Activated T-helper 1 cell treated with anti-CD3 and anti-CD28 coated beads, Interleukin-2, amount 50 U/mL, for 16 hours (primary cell): ENCODE measurements around the gene ELOA.
A peak's percentile ranks its signal among the peaks of the same experiment; 100 is the strongest.

Experiments
- DNase-seq, 2 donors: peaks; one replicate each; pipeline ENCODE4 v3.0.0-alpha.2; 2020; ENCODE audit warnings: low read depth in 1 of 2, low spot score in 1 of 2

Gene ELOA

DNA sequence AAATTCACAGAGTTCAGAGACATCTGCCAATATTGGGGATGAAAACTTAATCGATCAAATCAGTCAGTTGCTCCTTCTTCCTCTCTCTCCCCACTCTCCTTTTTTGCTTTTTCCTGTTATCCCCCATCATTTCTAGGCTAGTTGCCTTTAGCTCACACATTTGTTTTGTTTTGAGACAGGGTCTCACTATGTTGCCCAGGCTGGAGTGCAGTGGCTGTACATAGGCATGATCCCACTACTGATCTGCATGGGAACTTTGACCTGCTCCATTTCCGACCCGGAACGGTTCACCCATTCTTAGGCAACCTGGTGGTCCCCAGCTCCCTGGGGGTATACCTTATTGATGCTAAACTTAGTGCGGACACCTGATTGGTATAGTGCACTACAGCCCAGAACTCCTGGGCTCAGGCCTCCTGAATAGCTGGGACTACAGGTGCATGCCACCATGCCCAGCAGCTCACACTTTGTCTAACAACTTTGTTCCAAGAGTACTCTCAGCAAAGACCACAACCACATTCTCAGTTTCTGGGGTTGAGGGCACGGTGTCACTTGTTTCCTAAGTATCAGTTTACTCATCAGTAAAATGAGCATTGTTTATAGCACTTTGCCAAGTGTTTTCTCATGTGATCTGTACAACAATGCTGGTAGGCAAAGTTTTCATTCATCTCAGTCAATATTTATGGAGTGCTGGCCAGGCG is 6.7 kb upstream of the ELOA start:
- DNase-seq, result no peak

DNA sequence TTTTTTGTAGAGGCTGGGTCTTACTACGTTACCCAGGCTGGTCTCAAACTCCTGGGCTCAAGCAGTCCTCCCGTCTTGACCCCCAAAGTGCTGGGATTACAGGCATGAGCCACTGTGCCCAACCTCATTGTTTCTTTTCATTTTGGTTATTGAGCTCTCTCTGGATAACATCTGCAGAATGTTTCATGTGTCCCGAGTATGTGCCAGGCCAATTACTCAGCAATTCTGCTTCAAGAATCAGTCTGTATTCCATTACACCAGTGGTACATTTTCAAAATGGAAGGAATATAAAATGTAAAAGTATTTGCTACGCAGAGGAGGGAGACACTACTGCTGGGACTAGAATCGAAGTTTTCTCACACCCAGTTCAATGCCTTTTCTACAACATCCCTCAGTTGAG is 1.7 kb upstream of the ELOA start:
- DNase-seq, result no peak

DNA sequence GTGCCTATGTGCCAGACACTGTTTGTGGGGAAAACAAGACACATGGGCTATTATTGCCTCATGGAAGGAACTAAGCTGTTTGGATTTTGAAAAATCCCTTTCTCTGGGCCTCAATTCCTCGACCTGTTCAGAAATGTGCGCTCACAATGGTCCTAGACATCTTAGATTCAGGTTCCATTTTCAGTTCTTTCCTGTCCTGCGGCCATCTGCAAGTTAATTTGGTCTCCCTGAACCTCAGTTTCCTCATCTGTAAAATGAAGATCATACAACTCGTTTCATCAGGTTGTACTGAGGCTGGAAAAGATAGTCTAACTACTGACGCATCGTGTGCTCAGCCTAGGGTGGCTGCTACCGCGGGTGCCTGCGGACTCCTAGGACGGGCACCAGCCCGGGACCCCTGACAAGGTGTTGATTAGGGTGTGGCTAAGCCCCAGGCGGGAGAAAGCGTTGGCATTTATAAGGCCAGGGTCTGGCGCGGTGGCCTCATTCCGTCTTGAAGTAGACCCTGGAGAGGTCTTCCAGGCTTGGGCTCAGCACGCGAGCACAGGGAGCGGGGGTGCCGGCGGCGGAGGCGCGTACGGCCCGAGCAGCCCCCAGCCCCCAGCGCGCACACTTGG is 493 bp upstream of the ELOA start:
- DNase-seq, result no peak

DNA sequence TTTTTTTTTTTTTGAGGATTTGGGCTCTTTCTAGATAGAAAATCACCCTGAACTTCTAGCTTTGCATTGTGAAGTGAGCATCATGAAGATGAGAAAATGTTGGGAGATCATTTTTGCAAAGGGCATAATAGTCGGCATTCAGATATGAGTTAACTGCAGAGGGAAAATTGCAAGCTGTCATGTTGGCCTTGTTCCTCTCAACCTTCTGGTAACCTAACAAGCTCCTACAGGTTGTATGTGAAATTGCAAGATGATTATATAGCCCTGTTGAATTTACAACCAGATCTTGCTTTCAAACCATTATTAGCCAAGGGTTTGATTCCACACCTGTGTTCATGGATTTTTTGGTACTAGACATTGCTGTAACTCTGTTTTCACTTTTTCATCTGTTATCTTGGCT is 2.2 kb downstream of the ELOA start:
- DNase-seq, result no peak

DNA sequence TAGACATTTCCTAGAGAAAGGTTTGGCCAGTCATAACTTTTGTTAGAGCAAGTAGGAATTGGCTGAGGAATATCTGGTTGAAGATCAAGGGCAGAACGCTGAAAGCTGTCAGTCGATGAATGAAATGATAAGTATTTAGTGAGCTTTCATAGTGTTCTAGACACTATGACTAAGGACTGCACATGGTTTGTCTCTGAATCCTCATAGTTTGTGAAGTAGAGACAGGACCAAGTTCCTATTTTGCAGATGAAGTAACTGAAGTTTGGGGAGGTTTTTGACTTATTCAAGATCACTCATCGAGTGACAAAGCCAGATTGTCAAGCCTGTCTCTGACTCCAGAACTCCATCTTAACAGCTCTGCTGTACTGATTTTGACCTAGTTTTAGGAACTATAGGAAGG is 4.7 kb downstream of the ELOA start:
- no peak for DNase-seq

DNA sequence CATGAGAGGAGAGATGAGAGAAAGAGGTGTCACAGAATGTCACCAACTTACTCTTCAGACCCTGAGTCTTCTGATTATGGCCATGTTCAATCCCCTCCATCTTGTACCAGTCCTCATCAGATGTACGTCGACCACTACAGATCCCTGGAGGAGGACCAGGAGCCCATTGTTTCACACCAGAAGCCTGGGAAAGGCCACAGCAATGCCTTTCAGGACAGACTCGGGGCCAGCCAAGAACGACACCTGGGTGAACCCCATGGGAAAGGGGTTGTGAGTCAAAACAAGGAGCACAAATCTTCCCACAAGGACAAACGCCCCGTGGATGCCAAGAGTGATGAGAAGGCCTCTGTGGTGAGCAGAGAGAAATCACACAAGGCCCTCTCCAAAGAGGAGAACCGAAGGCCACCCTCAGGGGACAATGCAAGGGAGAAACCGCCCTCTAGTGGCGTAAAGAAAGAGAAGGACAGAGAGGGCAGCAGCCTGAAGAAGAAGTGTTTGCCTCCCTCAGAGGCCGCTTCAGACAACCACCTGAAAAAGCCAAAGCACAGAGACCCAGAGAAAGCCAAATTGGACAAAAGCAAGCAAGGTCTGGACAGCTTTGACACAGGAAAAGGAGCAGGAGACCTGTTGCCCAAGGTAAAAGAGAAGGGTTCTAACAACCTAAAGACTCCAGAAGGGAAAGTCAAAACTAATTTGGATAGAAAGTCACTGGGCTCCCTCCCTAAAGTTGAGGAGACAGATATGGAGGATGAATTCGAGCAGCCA is 8.0 kb downstream of the ELOA start:
- DNase-seq, result no peak

DNA sequence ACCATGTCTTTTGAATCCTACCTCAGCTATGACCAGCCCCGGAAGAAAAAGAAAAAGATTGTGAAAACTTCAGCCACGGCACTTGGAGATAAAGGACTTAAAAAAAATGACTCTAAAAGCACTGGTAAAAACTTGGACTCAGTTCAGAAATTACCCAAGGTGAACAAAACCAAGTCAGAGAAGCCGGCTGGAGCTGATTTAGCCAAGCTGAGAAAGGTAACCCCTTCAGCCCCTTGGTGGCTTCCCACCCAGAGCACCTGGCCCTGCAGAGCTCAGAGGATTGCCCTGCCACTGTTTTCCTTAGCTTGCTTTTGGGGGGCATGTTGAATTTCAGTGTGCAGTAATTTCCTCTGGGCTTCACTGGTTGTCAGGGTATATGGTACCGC is 8.5 kb downstream of the ELOA start:
- DNase-seq, result no peak

DNA sequence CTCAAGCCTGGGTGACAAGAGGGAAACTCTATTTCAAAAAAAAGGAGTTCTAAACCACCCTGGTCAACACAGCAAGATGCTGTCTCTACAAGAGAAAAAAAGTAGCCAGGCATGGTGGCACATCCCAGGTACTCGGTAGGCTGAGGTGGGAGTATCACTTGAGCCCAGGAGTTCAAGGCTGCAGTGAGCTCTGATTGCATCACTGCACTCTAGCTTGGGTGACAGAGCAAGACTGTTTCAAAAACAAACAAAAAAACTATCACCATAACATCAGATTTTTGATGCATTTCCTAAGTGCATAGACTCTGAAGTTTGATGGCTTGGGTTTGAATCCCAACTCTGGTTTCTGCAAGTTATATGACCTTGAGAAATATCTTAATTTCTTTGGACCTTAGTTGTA is 9.6 kb downstream of the ELOA start:
- no peak for DNase-seq

DNA sequence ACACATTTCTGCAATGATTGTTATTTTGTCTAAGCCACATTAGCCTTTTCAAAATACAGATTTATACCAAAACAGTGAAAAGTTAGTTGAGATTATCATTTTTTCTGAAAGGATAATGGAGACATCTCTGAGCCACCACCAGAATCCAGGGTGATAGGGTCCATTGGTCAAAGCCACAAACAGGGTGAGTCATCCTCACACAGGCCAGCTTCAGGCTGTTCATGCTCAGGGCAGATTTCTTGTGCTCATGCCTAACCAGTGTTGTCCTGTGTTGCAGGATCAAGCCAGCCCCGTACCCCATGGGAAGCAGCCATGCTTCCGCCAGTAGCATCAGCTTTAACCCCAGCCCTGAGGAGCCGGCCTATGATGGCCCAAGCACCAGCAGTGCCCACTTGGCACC is 13.4 kb downstream of the ELOA start:
- DNase-seq, result no peak

DNA sequence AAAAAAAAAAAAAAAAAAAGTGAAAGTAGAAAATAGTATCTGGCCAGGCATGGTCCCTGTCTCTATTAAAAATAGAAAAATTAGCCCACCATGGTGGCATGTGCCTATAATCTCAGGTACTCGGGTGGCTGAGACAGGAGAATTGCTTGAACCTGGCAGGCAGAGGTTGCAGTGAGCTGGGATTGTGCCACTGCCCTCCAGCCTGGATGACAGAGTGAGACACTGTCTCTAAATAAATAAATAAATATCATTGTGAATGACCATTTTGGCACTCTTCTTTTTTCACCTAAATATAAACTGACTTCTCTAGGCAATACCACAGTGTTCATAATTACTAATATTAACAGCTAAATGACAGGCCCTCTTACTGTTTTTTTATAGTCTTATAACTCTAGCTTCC is 14.5 kb downstream of the ELOA start:
- no peak for DNase-seq

DNA sequence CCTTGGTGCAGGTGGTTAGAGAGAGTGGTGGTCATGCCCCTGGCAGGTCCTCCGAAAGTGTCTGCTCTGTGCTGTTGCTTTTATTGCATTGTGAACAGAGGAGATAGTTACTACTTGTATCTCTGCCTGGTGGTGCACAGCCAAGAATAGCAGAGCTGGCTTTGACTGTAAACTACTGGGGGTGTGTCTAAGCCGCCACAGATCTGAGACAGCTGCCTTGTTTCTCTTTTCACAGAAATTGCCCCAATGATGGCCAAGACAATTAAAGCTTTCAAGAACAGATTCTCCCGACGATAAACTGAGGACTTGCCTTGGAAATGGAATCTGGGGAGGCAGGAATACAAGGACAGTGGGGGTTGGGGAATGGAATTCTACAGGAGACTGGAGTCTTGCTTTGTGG is 16.0 kb downstream of the ELOA start:
- DNase-seq, result no peak

DNA sequence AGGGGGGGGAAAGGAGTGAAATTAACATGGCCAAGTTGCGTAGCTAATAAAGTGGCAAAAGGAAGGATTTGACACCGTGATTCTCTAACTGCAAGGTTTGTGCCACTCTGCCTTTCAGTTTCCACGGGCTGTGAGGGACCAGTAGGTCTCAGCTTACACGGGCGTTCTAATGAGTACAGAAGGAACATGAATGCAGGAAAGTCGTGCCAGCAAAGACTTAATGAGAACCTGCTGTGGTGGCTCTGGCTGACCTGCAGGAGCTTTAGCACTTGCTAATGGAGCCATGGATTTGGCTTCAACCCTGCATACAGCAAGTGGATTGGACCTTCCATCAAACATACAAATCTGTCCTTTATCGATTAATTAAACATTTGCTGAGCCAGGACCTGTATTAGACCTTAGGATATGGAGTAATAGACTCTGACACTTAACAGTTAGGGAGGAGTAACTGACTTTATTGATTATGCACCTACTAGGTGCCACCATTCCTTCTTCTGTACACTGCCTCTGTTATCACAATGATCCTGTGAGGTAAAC is 19.8 kb downstream of the ELOA start:
- DNase-seq, result no peak

DNA sequence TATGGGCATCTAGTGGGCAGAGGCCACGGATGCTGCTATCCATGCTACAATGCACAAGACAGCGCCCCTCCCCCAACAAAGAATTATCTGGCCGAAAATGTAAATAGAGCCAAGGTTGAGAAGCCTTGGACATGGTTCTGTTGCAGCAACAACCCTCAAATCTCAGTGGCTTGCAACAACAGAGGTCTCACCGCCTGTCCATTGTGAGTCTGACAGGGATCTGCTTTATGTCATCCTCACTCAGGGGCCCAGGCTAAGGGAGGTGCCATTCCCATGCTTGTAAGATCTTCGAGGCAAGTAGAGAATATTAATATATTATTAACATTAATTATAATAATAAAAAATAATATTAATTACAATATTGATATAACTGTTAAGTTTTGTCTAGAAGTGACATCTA is 25.5 kb downstream of the ELOA start:
- no peak for DNase-seq

DNA sequence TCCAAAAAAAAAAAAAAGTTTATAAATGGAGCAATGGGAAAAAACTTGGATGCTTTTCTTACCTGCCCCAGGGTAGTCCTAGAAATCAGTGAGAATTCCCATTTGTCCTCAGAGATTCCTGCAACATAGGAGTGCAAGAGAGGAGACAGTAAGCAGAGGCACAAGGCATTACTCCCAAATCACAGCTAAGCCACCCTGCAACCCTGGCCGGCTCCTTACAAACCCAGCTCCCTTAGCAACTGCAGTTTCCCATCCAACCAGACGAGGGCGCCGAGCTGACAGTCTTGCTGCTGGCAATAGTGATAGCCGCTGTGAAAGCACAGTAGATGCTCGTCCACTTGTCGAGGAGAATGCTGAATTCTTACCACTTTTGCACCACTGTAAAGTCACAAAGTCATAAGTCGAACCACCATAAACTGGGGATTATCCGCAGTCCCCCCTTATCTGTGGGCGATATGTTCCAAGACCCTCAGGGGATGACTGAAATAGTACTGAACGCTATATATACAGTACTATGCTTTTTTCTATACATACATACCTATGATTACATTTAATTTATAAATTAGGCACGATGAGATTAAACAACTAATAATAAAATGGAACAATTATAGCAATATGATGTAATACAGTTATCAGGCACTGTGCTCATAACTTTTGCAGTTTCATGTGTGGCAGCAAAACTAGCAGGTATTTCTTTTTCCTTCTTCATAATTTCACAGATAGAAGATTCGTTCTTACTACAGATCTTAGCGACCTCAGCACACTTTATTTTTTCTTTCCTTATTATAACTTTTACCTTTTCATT is 29.0 kb downstream of the ELOA start:
- DNase-seq, result peak; percentile 68 to 80

DNA sequence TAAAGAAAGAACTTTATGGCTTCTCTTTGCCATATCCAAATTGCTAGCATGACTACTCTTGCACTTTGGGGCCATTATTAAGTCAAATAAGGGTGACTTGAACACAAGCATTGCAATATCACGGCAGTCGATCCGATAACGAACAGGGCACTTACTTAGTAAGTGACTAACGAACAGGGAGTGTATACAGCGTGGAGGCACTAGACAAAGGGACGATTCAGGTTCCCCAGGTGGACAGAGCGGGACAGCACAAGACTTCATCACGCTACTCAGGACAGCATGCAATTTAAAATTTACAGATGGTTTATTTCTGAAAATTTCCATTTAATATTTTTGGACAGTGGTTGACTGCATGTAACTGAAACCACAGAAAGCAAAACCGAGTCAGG is 29.6 kb downstream of the ELOA start:
- DNase-seq, result no peak

DNA sequence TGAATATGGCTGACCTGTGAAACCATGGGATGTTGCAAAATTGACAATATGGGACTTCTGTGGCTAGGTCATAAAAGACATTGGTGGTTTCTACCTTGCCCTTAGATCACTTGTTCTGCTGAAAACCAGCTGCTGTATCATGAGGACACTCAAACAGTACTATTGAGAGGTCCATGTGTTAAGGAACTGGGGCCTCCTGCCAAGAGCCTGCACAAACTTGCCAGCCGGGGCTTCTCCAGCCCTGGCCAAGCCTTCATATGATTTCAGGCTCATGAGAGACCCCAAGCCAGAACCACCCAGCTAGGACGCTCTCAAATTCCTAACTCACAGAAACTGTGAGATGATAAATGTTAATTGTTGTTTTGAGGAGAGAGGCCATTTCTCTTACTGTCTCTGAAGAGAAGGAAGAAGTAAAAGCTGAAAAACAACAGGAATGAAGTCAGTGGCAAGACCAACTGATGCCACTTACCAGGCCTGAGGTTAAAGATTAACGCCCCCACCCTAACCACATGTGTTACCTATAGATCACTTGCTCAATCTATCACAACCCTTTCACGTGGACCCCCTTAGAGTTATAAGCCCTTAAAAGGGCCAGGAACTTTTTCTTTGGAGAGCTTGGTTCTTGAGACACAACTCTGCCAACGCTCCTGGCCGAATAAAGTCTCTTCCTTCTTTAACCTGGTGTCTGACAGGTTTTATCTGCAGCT is 31.1 kb downstream of the ELOA start:
- DNase-seq, result no peak

DNA sequence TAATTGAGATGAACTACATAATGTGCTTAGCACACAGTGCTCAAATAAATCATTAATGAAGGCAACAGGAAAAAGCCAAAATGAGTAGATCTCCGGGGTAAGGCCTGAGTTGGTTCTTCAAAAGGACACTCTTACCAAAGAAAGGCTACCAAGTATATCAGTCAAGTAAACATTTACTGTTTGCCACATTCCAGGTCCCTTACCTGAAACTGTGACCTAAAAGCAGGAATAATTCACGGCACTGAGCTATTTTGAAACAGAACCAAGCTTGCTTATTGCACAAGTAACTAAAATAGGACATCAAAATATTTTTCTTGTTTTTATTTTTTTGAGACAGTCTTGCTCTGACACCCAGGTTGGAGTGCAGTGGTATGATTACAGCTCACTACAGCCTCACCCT is 32.9 kb downstream of the ELOA start:
- no peak for DNase-seq

DNA sequence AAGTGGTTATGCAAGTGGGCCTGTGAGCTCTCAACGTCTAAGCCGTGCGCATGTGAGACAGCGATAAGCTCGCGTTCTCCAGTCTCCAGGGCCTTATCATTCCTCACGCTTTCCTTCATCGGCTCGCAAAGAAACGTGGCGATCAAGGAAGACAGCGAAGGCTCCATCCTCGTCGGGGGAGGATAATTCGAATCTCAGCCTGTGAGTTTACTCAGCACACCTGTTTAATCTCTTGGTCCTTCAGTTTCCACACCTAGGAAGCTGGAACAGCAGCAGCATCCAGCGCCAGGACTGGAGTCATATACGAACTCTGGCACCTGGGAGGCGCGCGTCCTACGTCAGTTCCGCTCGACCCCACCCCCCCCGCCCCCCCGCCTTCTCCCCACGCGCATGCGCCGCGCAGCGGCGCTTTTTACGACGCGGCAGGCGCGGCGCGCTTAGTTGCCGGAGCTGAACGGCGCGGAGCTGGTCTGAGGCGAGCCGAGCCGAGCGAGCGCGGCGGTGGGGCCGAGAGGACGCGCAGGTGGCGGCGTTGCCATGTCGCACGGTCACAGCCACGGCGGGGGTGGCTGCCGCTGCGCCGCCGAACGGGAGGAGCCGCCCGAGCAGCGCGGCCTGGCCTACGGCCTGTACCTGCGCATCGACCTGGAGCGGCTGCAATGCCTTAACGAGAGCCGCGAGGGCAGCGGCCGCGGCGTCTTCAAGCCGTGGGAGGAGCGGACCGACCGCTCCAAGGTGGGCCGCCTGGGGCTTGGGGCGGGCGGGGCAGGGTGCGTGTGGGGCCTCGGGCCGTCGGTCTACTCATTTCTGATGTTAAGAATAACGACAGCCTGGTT is 34.9 kb downstream of the ELOA start, which contains the start of gene PITHD1:
Gene PITHD1, plus strand, starts transcription at position 440 of the 836 bp plus-strand sequence. Its CDS starts 98 bp downstream, at position 538.
- DNase-seq, result peak; percentile 46 to 74

DNA sequence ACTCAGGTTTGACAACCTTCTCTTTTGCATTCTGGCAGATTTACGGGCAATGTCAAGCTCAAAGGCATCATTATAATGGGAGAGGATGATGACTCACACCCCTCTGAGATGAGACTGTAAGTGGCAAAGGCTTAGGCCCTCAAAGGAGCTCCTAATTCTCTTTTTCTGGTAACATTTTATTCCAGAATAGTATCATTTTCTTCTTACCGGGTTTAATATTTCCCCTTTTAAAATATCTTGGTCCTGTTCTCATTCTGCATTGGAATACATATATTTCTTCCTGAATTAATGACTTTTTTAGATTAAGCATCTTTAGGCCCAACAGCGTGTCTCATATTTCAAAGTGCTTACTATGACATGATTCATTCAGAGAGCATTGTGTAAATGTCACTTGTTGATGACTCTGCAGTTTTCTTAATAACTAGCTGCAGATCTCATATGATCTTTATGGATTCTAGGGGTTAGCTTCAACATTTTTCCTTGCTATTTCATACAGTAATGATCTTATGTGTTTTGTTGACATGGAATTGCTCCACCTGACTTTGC is 36.6 kb downstream of the ELOA start:
- DNase-seq, result no peak
